ENCODE results near the gene CDH22.

Gene CDH22

DNA sequence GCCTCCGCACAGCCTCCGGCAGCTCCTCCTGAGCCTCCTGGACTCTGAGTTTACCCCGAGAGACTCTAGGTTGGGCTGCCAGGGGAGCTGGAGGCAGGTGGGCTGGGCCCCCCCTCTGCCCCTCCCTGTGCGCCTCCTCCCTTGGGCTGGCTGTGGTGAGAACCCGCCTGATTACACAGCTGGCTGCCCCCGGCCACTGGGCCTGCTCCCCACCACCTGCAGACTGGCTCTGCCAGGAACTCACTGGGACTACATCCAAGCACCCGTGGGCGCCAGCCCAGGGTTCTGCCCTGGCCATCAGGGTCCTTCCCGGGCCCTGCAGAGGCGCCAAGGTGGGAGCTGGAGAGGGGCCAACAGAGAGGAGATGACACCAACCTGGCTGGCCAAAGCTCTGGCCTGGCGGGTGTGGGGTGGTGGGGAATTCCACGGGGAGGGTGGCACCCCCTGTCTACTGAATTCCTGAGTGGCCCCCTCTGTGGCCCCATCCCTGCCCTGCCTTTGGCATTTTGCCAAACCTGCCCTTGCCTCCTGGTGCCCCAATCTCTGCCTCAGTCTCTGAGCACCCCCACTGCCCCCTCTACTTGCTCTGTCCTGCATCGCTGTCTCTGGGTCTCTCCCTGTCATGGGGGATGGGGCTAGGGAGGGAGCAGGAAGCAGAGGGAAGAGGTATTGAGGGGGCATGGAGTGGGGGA, 21.9 kb upstream of the CDH22 start:
- in situ Hi-C loops (cut with MboI; ENCODE audit: low pct_unique_long_range_greater_than_20kb, low sequenced_read_pairs, unreplicated experiment) = no loop called here
- TF ChIP-seq, protein P1, sequence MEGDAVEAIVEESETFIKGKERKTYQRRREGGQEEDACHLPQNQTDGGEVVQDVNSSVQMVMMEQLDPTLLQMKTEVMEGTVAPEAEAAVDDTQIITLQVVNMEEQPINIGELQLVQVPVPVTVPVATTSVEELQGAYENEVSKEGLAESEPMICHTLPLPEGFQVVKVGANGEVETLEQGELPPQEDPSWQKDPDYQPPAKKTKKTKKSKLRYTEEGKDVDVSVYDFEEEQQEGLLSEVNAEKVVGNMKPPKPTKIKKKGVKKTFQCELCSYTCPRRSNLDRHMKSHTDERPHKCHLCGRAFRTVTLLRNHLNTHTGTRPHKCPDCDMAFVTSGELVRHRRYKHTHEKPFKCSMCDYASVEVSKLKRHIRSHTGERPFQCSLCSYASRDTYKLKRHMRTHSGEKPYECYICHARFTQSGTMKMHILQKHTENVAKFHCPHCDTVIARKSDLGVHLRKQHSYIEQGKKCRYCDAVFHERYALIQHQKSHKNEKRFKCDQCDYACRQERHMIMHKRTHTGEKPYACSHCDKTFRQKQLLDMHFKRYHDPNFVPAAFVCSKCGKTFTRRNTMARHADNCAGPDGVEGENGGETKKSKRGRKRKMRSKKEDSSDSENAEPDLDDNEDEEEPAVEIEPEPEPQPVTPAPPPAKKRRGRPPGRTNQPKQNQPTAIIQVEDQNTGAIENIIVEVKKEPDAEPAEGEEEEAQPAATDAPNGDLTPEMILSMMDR (IDR thresholded peaks at IDR 0.05; ENCODE audit: extremely low read depth, insufficient read depth, missing control alignments) = no peak
- DNase-seq (ENCODE audit: low spot score) = no peak

DNA sequence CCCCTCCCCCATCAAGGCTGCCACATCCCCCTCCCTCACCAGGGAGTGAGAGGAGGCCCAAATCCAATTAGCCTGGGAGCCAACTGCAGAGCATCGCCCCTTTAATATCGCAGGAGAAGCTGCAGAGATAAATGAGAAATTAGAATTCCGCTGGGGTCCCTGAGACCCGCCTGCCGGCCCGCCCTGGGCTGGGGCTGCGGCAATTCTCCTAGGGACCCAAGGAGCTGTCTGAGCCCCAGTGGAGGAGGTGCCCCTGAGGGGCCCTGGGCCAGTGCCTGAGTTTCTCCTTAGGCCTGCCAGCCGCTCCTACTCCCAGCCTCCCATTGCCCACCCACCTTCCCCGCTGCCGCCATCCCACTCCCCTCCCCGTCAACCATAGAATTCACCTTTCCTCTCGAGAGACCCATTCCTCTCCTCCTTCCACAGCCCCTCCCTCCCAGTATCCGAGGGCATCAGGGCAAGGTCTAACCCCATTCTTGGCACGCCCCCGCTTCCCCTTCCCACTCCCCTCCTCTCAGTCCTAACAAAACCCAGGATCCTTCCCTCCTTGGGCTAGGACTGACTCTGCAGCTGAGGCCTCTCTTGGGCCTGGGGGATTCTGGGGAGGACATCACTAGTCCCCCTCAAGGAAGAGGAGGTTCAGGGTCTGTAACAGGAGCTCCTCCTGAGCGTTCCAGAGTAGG, 20.0 kb upstream of the CDH22 start:
- DNase-seq (ENCODE audit: low spot score) = no peak
- TF ChIP-seq, protein P1 (IDR thresholded peaks at IDR 0.05; ENCODE audit: extremely low read depth, insufficient read depth, missing control alignments) = no peak
- in situ Hi-C loops (cut with MboI; ENCODE audit: low pct_unique_long_range_greater_than_20kb, low sequenced_read_pairs, unreplicated experiment) = no loop called here

DNA sequence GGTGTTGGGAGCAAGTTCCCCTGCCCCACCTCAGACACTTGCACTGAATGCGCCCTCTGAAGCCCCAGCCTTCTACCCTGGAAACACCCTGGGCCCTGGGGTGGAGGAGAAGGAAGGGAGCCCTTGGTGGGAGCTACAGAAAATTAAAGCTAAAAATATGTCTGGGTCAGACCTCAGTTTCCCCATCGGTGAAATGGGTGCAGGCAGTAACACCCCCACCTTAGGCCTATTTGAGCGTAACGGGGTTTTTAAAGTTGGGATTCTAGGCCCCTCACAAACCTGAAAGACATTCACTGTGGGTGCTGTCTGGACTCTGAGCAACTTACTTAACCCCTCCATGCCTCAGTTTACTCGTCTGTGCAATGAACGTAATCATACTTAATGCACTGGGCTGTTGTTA, 19.3 kb upstream of the CDH22 start:
- in situ Hi-C loops (cut with MboI; ENCODE audit: low pct_unique_long_range_greater_than_20kb, low sequenced_read_pairs, unreplicated experiment) = no loop called here
- no peak for DNase-seq (ENCODE audit: low spot score)
- TF ChIP-seq, protein P1 (IDR thresholded peaks at IDR 0.05; ENCODE audit: extremely low read depth, insufficient read depth, missing control alignments) = no peak

DNA sequence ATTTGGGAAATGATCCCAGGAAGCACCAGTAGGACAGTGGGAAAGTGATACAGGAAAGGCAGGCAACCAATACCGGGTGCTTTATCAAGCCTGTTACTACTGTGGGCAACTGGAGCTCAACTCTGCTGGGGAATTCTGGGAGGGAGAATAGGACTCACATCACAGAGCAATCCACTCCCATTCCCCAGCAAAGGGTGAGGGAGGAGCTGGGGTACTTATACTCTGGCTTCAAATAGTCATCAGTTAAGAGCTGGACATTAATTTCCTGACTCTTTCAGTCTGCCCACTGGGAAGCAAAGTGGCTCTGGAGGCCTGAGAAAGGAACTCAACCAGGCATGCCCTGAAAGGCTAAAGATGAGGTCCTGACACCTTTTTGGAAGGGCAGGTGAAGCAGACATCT, 17.5 kb upstream of the CDH22 start:
- in situ Hi-C loops (cut with MboI; ENCODE audit: low pct_unique_long_range_greater_than_20kb, low sequenced_read_pairs, unreplicated experiment) = no loop called here
- TF ChIP-seq, protein P1 (IDR thresholded peaks at IDR 0.05; ENCODE audit: extremely low read depth, insufficient read depth, missing control alignments) = no peak
- no peak for DNase-seq (ENCODE audit: low spot score)

- in situ Hi-C loops (cut with MboI; ENCODE audit: low pct_unique_long_range_greater_than_20kb, low sequenced_read_pairs, unreplicated experiment) = no loop called here
- no peak for DNase-seq (ENCODE audit: low spot score)
- TF ChIP-seq, protein P1 (IDR thresholded peaks at IDR 0.05; ENCODE audit: extremely low read depth, insufficient read depth, missing control alignments) = peak; percentile 24
Measured at GRCh38 chr20:46324960-46325703, 16.8 kb upstream of the CDH22 start.

DNA sequence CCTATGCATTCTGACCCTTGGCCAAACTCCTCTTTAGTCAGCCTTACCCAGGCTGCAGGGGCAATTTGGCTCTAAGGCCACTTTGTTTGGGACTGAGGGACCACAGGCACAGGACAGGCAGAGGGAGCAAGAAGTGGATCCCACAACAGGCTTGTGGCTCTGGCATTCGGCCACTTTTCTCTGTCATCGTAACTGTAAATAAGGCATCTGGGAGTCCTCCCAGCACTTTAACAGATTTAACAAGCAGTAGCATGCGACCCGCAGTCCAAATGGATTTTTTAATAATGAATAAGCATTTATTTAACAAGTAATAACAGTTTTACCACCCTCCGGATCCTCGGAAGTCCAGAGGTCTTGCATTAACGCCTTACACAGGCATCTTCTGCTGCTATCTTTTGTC, 16.1 kb upstream of the CDH22 start:
- TF ChIP-seq, protein P1 (IDR thresholded peaks at IDR 0.05; ENCODE audit: extremely low read depth, insufficient read depth, missing control alignments) = no peak
- no peak for DNase-seq (ENCODE audit: low spot score)
- in situ Hi-C loops (cut with MboI; ENCODE audit: low pct_unique_long_range_greater_than_20kb, low sequenced_read_pairs, unreplicated experiment) = no loop called here

All from GM13977 (cell line).